A549 (cell line): ENCODE results near the gene SNX19. TPM values are rescaled to one million over a fixed set of nuclear protein-coding genes. Genes with fewer than 3 reads are reported as not detected.

Experiments used
- ATAC-seq, 2 experiments: fragments of 200-7000 bp in 1 of 2; fragments of >200 bp in 1 of 2; cut with Nextera tagmentation in 1 of 2; cut with Tn5 transposase in 1 of 2; 3 replicates each; pipeline versions ENCODE4 v1.8.0 to v1.9.1; 2018 to 2020; ENCODE audit warnings: mild to moderate bottlenecking in 1 of 2, moderate library complexity in 1 of 2
- CTCF ChIA-PET: fragments of 300-600 bp; sonication (Branson Sonifier 250); formaldehyde crosslinking; extraction: SDS; loops from one replicate; lab custom pipeline; 2021; ENCODE audit warnings: antibody characterized with exemption, inconsistent platforms; lab: Yijun Ruan, JAX
- POLR2A ChIA-PET: fragments of 350-600 bp; formaldehyde crosslinking; extraction: SDS; loops from one replicate; lab custom pipeline; 2021; ENCODE audit warnings: antibody characterized with exemption, inconsistent platforms; lab: Yijun Ruan, JAX
- DNase-seq, 2 experiments: peaks; one replicate each; pipeline versions ENCODE4 v3.0.0 to v3.0.0-alpha.2; 2011 to 2016; ENCODE audit warnings: low read depth in 1 of 2, low spot score in 1 of 2
- FAIRE-seq: peaks from 2 replicates; lab custom pipeline; 2011; peaks lifted over from hg19 to GRCh38; lab: Jason Lieb, UNC
- H3K27ac ChIP-seq, 2 experiments: fragments of >200 bp; sonication (Bioruptor Twin); formaldehyde crosslinking; 3 replicates each; pipeline ENCODE4 v1.5.1; 2016 to 2017
- H3K4me1 ChIP-seq: fragments of >200 bp; sonication (Bioruptor Twin); formaldehyde crosslinking; 3 replicates; pipeline ENCODE4 v1.6.1; 2016
- H3K4me2 ChIP-seq: fragments of >200 bp; sonication (Bioruptor Twin); formaldehyde crosslinking; 3 replicates; pipeline ENCODE4 v1.6.1; 2016
- H3K4me3 ChIP-seq: fragments of >200 bp; sonication (Bioruptor Twin); formaldehyde crosslinking; 3 replicates; pipeline ENCODE4 v1.5.1; 2016
- H3K9me3 ChIP-seq: fragments of >200 bp; sonication (Bioruptor Twin); formaldehyde crosslinking; 3 replicates; pipeline ENCODE4 v1.6.1; 2016
- BHLHE40 ChIP-seq: IDR thresholded peaks from 2 replicates; pipeline ENCODE4 v1.6.1; 2012; ENCODE audit warnings: low read depth, low read length, inconsistent platforms
- CBX2 ChIP-seq: fragments of 200-600 bp; sonication (generic); IDR thresholded peaks from 2 replicates; pipeline ENCODE4 v1.6.1; 2016; ENCODE audit warnings: low read depth, mild to moderate bottlenecking, borderline replicate concordance
- CBX8 ChIP-seq: fragments of 200-600 bp; sonication (generic); IDR thresholded peaks from 2 replicates; pipeline ENCODE4 v1.6.1; 2016
- CTCF ChIP-seq: fragments of >200 bp; sonication (Bioruptor Twin); formaldehyde crosslinking; IDR thresholded peaks from 3 replicates; pipeline ENCODE4 v1.5.1; 2016
- E2F6 ChIP-seq: IDR thresholded peaks from 2 replicates; pipeline ENCODE4 v1.6.1; 2012; ENCODE audit warnings: low read depth, borderline replicate concordance
- EHF ChIP-seq: fragments of 250-450 bp; sonication (Bioruptor Pico); IDR thresholded peaks from 2 replicates; pipeline ENCODE4 v1.5.0; 2020; ENCODE audit warnings: mild to moderate bottlenecking
- ELK1 ChIP-seq: fragments of 150-350 bp; IDR thresholded peaks from 2 replicates; pipeline ENCODE4 v1.6.1; 2014; ENCODE audit warnings: low read depth, mild to moderate bottlenecking, low read length
- EP300 ChIP-seq, 2 experiments: fragments of >200 bp; sonication (Bioruptor Twin); formaldehyde crosslinking; IDR thresholded peaks; 2 replicates in 1 of 2; 3 replicates in 1 of 2; pipeline ENCODE4 v1.6.1; 2016 to 2017
- ESRRA ChIP-seq: fragments of 150-350 bp; IDR thresholded peaks from 2 replicates; pipeline ENCODE4 v1.6.1; 2014; ENCODE audit warnings: mild to moderate bottlenecking, low read length, borderline replicate concordance
- FOXS1 ChIP-seq: fragments of 250-450 bp; sonication (Bioruptor Pico); IDR thresholded peaks from 2 replicates; pipeline ENCODE4 v1.5.0; 2020; ENCODE audit warnings: mild to moderate bottlenecking, moderate library complexity
- HDAC2 ChIP-seq: fragments of 200-600 bp; sonication (generic); IDR thresholded peaks from 2 replicates; pipeline ENCODE4 v1.6.1; 2016
- HMGXB4 ChIP-seq: fragments of 250-450 bp; sonication (Bioruptor Pico); IDR thresholded peaks from 2 replicates; pipeline ENCODE4 v1.5.0; 2021; ENCODE audit warnings: mild to moderate bottlenecking, moderate library complexity, borderline replicate concordance
- HOXB5 ChIP-seq: fragments of 250-450 bp; sonication (Bioruptor Pico); IDR thresholded peaks from 2 replicates; pipeline ENCODE4 v1.5.0; 2020; ENCODE audit warnings: mild to moderate bottlenecking, moderate library complexity
- JUN ChIP-seq, 2 experiments: fragments of >200 bp; sonication (Bioruptor Twin); formaldehyde crosslinking; IDR thresholded peaks; 2 replicates in 1 of 2; 3 replicates in 1 of 2; pipeline ENCODE4 v1.6.1; 2016 to 2017
- KDM1A ChIP-seq: fragments of 200-600 bp; sonication (generic); IDR thresholded peaks from 2 replicates; pipeline ENCODE4 v1.6.1; 2016; ENCODE audit warnings: low read depth, mild to moderate bottlenecking
- MAFK ChIP-seq: fragments of 450-650 bp; IDR thresholded peaks from 2 replicates; pipeline ENCODE4 v1.6.1; 2014; ENCODE audit not compliant: partially characterized antibody
- MAZ ChIP-seq: fragments of 150-350 bp; IDR thresholded peaks from 2 replicates; pipeline ENCODE4 v1.6.1; 2014; ENCODE audit warnings: antibody characterized with exemption, low read depth, low read length, borderline replicate concordance
- PHF8 ChIP-seq: fragments of 200-600 bp; sonication (generic); IDR thresholded peaks from 2 replicates; pipeline ENCODE4 v1.6.1; 2016; ENCODE audit warnings: low read depth, mild to moderate bottlenecking, antibody characterized with exemption, moderate library complexity, borderline replicate concordance
- POLR2A ChIP-seq: IDR thresholded peaks from 2 replicates; pipeline ENCODE4 v1.6.1; 2012; ENCODE audit warnings: mild to moderate bottlenecking, low read length
- RARB ChIP-seq: fragments of 250-450 bp; sonication (Bioruptor Pico); IDR thresholded peaks from 2 replicates; pipeline ENCODE4 v1.8.0; 2021; ENCODE audit warnings: mild to moderate bottlenecking, moderate library complexity
- RCOR1 ChIP-seq: fragments of 150-350 bp; IDR thresholded peaks from 2 replicates; pipeline ENCODE4 v1.6.1; 2014; ENCODE audit warnings: antibody characterized with exemption, low read length, low read depth
- RFX5 ChIP-seq: fragments of 450-650 bp; IDR thresholded peaks from 2 replicates; pipeline ENCODE4 v1.7.1; 2014; ENCODE audit warnings: antibody characterized with exemption, mild to moderate bottlenecking, moderate library complexity
- RNF2 ChIP-seq: fragments of 200-600 bp; sonication (generic); IDR thresholded peaks from 2 replicates; pipeline ENCODE4 v1.6.1; 2016; ENCODE audit warnings: low read depth, mild to moderate bottlenecking, antibody characterized with exemption, moderate library complexity, borderline replicate concordance
- SMC3 ChIP-seq: fragments of >200 bp; sonication (Bioruptor Twin); formaldehyde crosslinking; IDR thresholded peaks from 3 replicates; pipeline ENCODE4 v1.6.1; 2018; ENCODE audit warnings: inconsistent platforms
- TFCP2L1 ChIP-seq: fragments of 250-450 bp; sonication (Bioruptor Pico); IDR thresholded peaks from 2 replicates; pipeline ENCODE4 v1.5.0; 2021; ENCODE audit warnings: mild to moderate bottlenecking
- TP53 ChIP-seq: fragments of 250-450 bp; sonication (Bioruptor Pico); IDR thresholded peaks from 2 replicates; pipeline ENCODE4 v1.5.0; 2021; ENCODE audit warnings: mild to moderate bottlenecking, moderate library complexity
- ZC3H11A ChIP-seq: fragments of 450-650 bp; IDR thresholded peaks from 2 replicates; pipeline ENCODE4 v1.6.1; 2014; ENCODE audit warnings: antibody characterized with exemption, mild to moderate bottlenecking
- ZNF302 ChIP-seq: fragments of 250-450 bp; sonication (Bioruptor Pico); IDR thresholded peaks from 2 replicates; pipeline ENCODE4 v1.9.0; 2021; ENCODE audit warnings: inconsistent platforms, mild to moderate bottlenecking, moderate library complexity
- WGBS: methylation state at CpG from one replicate; pipeline ENCODE4 v1.1.6; 2017; ENCODE audit errors: missing lambda C conversion rate; 5-methylcytosine and 5-hydroxymethylcytosine counted together
- polyA plus RNA-seq, 4 experiments: library from polyadenylated mRNA; depleted of rRNA in 3 of 4; stranded (reverse); fragments of >200 nt; fragmentation: RNase III in 1 of 4; extraction: RNeasy Plus Mini Kit Qiagen cat#74134 plus additional on column Dnase treatment in 1 of 4; gene quantifications; 2 replicates in 3 of 4; 3 replicates in 1 of 4; pipeline ENCODE4 v1.2.3, GENCODE V29; 2011 to 2017

SNX19 gene
- polyA plus RNA-seq, 2 of the 4 experiments (the other 2 are of a cell fraction), result 13.4 to 26.7 TPM

- TF ChIP-seq HMGXB4 (CRISPR knock-in tag) (no peak), BHLHE40 (no peak), POLR2A (no peak), TFCP2L1 (CRISPR knock-in tag) (no peak), MAFK (no peak), MAZ (no peak), EHF (no peak), JUN (IDR thresholded peaks at IDR 0.05) (no peak), KDM1A (no peak), SMC3 (no peak), RCOR1 (no peak), TP53 (CRISPR knock-in tag) (no peak), CBX2 (no peak), FOXS1 (no peak)
Measured at GRCh38 chr11:130918081-130918480, 1.8 kb upstream of the SNX19 start (continued).

- TF ChIP-seq EP300 (IDR thresholded peaks at IDR 0.05) (no peak), CBX8 (no peak), ZC3H11A (no peak)
- no peak for ATAC-seq
- H3K4me3 ChIP-seq, result peak overlapping the region; percentile 82
- DNase-seq, result no peak
- WGBS, result 74% methylated on average over 8 of the region's 8 CpGs
- peaks cover 26% of the 10 kb centered on the region; the same call in 2 of the 3 replicates for H3K9me3 ChIP-seq
- H3K4me2 ChIP-seq, result peak overlapping the region; percentile 82
- peak overlapping the region; percentile 66 to 99; a peak in 5 of 6 replicates for H3K27ac ChIP-seq
- no peaks in the 10 kb centered on the region for H3K4me1 ChIP-seq
- ChIA-PET CTCF (interaction anchor here (0.8 to 3.7 kb wide), 22 partner anchors 10 to 758 kb away, joined by 3 to 20 read pairs (median 4); partner anchors contain the start of genes ADAMTS15 and ADAMTS8), POLR2A (interaction anchor here (0.8 to 1.4 kb wide), 3 partner anchors 19 to 486 kb away, joined by 3 to 4 read pairs (median 4); no protein-coding TSS in a partner anchor)
- no peak for FAIRE-seq
Measured at GRCh38 chr11:130916910-130917309, 631 bp upstream of the SNX19 start.

GRCh38 chr11:130915603-130916237 is 559 bp downstream of the SNX19 start:
- DNase-seq, result no peak
- H3K27ac ChIP-seq, result peak overlapping the region; percentile 85 to 99
- no peaks in the 10 kb centered on the region for H3K4me1 ChIP-seq
- TF ChIP-seq RNF2, result 0 out of 2 replicates have a peak, but pooled peaks have one; percentile 56
- no peak for TF ChIP-seq RFX5
- TF ChIP-seq HDAC2, result no peak
- no peak for TF ChIP-seq ESRRA
- no peak for TF ChIP-seq MAFK
- TF ChIP-seq, all 56 proteins: peak for 1
- Histone ChIP-seq H3K4me2 (peak overlapping the region; percentile 82), H3K9me3 (peaks cover 26% of the 10 kb centered on the region; the same call in 2 of the 3 replicates), H3K4me3 (peak overlapping the region; percentile 82)
- no peak for FAIRE-seq
- POLR2A ChIA-PET, result interaction anchor here (0.6 to 1.4 kb wide), 3 partner anchors 8 to 485 kb away, joined by 3 to 4 read pairs (median 4); no protein-coding TSS in a partner anchor
- CTCF ChIA-PET, result interaction anchor here (0.6 to 3.7 kb wide), 26 partner anchors 9 to 759 kb away, joined by 3 to 20 read pairs (median 4); partner anchors contain the start of gene ADAMTS15
- WGBS, result 60% methylated on average over 14 of the region's 21 CpGs
- no peak; a peak in 1 of 6 replicates for ATAC-seq

GRCh38 chr11:130913268-130913667 is 3.0 kb downstream of the SNX19 start:
- POLR2A ChIA-PET, result no interaction called here
- DNase-seq, result no peak
- CTCF ChIA-PET, result no interaction called here
- ATAC-seq, result no peak
- H3K4me1 ChIP-seq, result 0 out of 3 replicates have a peak, but pooled peaks cover 4% of the 10 kb centered on the region
- H3K4me3 ChIP-seq, result no peak overlapping the region
- H3K27ac ChIP-seq, result no peak overlapping the region
- FAIRE-seq, result no peak
- peaks cover 26% of the 10 kb centered on the region; the same call in 2 of the 3 replicates for H3K9me3 ChIP-seq
- 100% methylated on average over 2 of the region's 2 CpGs for WGBS
- H3K4me2 ChIP-seq, result no peak overlapping the region
- no peak for TF ChIP-seq FOXS1
- no peak for TF ChIP-seq PHF8
- no peak for TF ChIP-seq RARB
- no peak for TF ChIP-seq ZNF302
- no peak for TF ChIP-seq HOXB5 (CRISPR knock-in tag)
- no peak for TF ChIP-seq TP53 (CRISPR knock-in tag)
- TF ChIP-seq E2F6, result no peak
- no peak for TF ChIP-seq CTCF
- no peak for TF ChIP-seq MAZ
- no peak for TF ChIP-seq ELK1
- no peak for TF ChIP-seq TFCP2L1 (CRISPR knock-in tag)
- no peak for TF ChIP-seq POLR2A
